ENCODE measurements around the gene ETV6.

The ETV6 gene

GRCh38 chr12:11648514-11649412 is 711 bp upstream of the ETV6 start:
- DNase-seq = peak; percentile 98

GRCh38 chr12:11650286-11651281 is 1.1 kb downstream of the ETV6 start:
- DNase-seq = peak; percentile 45

- DNase-seq = no peak
These were observed 1.9 kb downstream of the ETV6 start for GRCh38 chr12:11651381-11651780.

- DNase-seq = peak; percentile 14
These were observed 2.3 kb downstream of the ETV6 start for GRCh38 chr12:11651785-11652184.

GRCh38 chr12:11652351-11653040 is 3.0 kb downstream of the ETV6 start:
- peak; percentile 23 for DNase-seq

- DNase-seq = no peak
These were observed 3.8 kb downstream of the ETV6 start for GRCh38 chr12:11653215-11653753.

GRCh38 chr12:11654338-11654737 is 4.9 kb downstream of the ETV6 start:
- no peak for DNase-seq

GRCh38 chr12:11654802-11655201 is 5.3 kb downstream of the ETV6 start:
- DNase-seq = no peak

GRCh38 chr12:11655842-11656241 is 6.4 kb downstream of the ETV6 start:
- DNase-seq = no peak

GRCh38 chr12:11656550-11656949 is 7.1 kb downstream of the ETV6 start:
- DNase-seq = no peak

- DNase-seq = no peak
These were observed 8.0 kb downstream of the ETV6 start for GRCh38 chr12:11657511-11657910.

- DNase-seq = no peak
These were observed 9.3 kb downstream of the ETV6 start for GRCh38 chr12:11658791-11659190.

GRCh38 chr12:11660624-11661023 is 11.2 kb downstream of the ETV6 start:
- no peak for DNase-seq

GRCh38 chr12:11661491-11662089 is 12.1 kb downstream of the ETV6 start:
- DNase-seq = no peak

GRCh38 chr12:11662369-11662768 is 12.9 kb downstream of the ETV6 start:
- no peak for DNase-seq

GRCh38 chr12:11663130-11663529 is 13.7 kb downstream of the ETV6 start:
- DNase-seq = no peak

- no peak for DNase-seq
These were observed 14.6 kb downstream of the ETV6 start for GRCh38 chr12:11664101-11664500.

- no peak for DNase-seq
These were observed 16.9 kb downstream of the ETV6 start for GRCh38 chr12:11666131-11667050.

- no peak for DNase-seq
These were observed 17.7 kb downstream of the ETV6 start for GRCh38 chr12:11667171-11667570.

- DNase-seq = no peak
These were observed 19.1 kb downstream of the ETV6 start for GRCh38 chr12:11668611-11669010.

GRCh38 chr12:11669348-11669747 is 19.9 kb downstream of the ETV6 start:
- no peak for DNase-seq
